CD4-positive, alpha-beta T cell (primary cell): Measurements from ENCODE around the gene BTG4. TPM values are rescaled to one million over a fixed set of nuclear protein-coding genes. Genes with fewer than 3 reads are reported as not detected.

Source experiments
- ATAC-seq: fragments of 200-7000 bp; cut with Tn5 transposase; one replicate; pipeline ENCODE4 v1.10.0; 2022; ENCODE audit warnings: mild to moderate bottlenecking; ENCODE audit not compliant: poor library complexity
- CTCF ChIA-PET: fragments of 350-600 bp; sonication (Branson Sonifier 250); formaldehyde crosslinking; loops from one replicate; lab custom pipeline; 2021; ENCODE audit warnings: antibody characterized with exemption, inconsistent platforms; lab: Charles Lee
- POLR2A ChIA-PET: fragments of 350-600 bp; sonication (Branson Sonifier 250); formaldehyde crosslinking; loops from one replicate; lab custom pipeline; 2021; ENCODE audit warnings: antibody characterized with exemption, inconsistent platforms; lab: Charles Lee
- DNase-seq, 14 experiments: peaks; one replicate each; pipeline ENCODE4 v3.0.0-alpha.2; 2013 to 2020; ENCODE audit warnings: mixed read lengths in 2 of 14
- H3K27ac ChIP-seq, 2 donors: one replicate each; pipeline versions ENCODE4 v1.5.1 to v1.7.0; 2013; ENCODE audit warnings: low read length in 2 of 2, low read depth in 1 of 2, mild to moderate bottlenecking in 1 of 2
- H3K27me3 ChIP-seq, 2 experiments: 1 replicate in 1 of 2; 2 replicates in 1 of 2; pipeline versions ENCODE4 v1.6.1 to v1.7.0; 2013; ENCODE audit warnings: low read length in 2 of 2, control low read depth in 1 of 2, mild to moderate bottlenecking in 1 of 2, moderate library complexity in 1 of 2; ENCODE audit not compliant: insufficient read depth in 2 of 2, control insufficient read depth in 1 of 2
- H3K36me3 ChIP-seq: one replicate; pipeline ENCODE4 v1.6.1; 2013; ENCODE audit warnings: low read length, control low read depth; ENCODE audit not compliant: insufficient read depth
- H3K4me1 ChIP-seq: one replicate; pipeline ENCODE4 v1.6.1; 2013; ENCODE audit warnings: low read length, control low read depth; ENCODE audit not compliant: insufficient read depth
- H3K4me3 ChIP-seq: one replicate; pipeline ENCODE4 v1.5.1; 2013; ENCODE audit warnings: mild to moderate bottlenecking, low read length, moderate library complexity
- H3K9me3 ChIP-seq, 2 experiments: 1 replicate in 1 of 2; 2 replicates in 1 of 2; pipeline versions ENCODE4 v1.6.1 to v1.7.0; 2013; ENCODE audit warnings: low read length in 2 of 2, mild to moderate bottlenecking in 2 of 2, control low read depth in 1 of 2, moderate library complexity in 1 of 2; ENCODE audit not compliant: control insufficient read depth in 1 of 2, insufficient read depth in 1 of 2
- H3K27ac Mint-ChIP-seq: one replicate; pipeline ENCODE4 v1.8.0; 2020; ENCODE audit warnings: mixed read lengths
- H3K27me3 Mint-ChIP-seq: one replicate; pipeline ENCODE4 v1.8.0; 2021; ENCODE audit warnings: mixed read lengths
- H3K36me3 Mint-ChIP-seq: one replicate; pipeline ENCODE4 v1.8.0; 2021; ENCODE audit warnings: low read depth, mixed read lengths
- H3K4me1 Mint-ChIP-seq: one replicate; pipeline ENCODE4 v1.8.0; 2021; ENCODE audit warnings: low read depth, mixed read lengths
- H3K4me3 Mint-ChIP-seq: one replicate; pipeline ENCODE4 v1.8.0; 2020; ENCODE audit warnings: mild to moderate bottlenecking, mixed read lengths
- H3K9me3 Mint-ChIP-seq: one replicate; pipeline ENCODE4 v1.8.0; 2020; ENCODE audit warnings: mixed read lengths
- intact Hi-C, 2 experiments: fragments of 100-400 bp; cut with DNase I in 1 of 2; cut with micrococcal nuclease in 1 of 2; formaldehyde crosslinking; loops; one replicate each; pipeline versions ENCODE4 v1.15.1 to v1.9.0; 2023 to 2025; cut with DNase I, micrococcal nuclease
- total RNA-seq, 174 experiments: library from RNA in 2 of 174; stranded (reverse) in 2 of 174; gene quantifications; one replicate each; pipeline ENCODE4 v1.2.3 and lab custom pipeline; 2021 to 2026
- TF ChIP-seq, protein P1 (sequence below): fragments of 200-600 bp; IDR thresholded peaks from one replicate; pipeline ENCODE4 v1.8.0; 2022; ENCODE audit warnings: antibody characterized with exemption, mild to moderate bottlenecking

Gene BTG4
- total RNA-seq, 2 experiments from 2014 or later, result not detected

DNA sequence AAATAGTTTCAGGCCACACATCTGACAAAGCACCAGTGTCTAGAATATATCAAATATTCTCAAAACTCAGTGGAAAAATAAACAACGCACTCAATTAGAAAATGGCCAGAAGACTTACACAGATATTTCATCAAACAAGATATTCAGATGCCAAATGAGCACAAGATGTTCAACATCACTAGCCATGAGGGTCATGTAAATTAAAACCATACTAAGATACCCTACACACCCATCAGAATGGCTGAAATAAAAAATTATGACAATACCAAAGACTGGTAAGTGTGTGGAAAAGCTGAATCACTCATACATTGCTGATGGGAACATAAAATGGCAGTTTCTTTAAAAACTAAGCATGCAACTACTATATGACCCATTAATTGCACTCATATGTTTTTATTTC lies 21.7 kb downstream of the BTG4 start:
- Histone ChIP-seq H3K27me3 (no peaks in the 10 kb centered on the region), H3K36me3 (no peaks in the 10 kb centered on the region), H3K4me1 (no peaks in the 10 kb centered on the region), H3K9me3 (no peaks in the 10 kb centered on the region), H3K4me3 (no peak overlapping the region), H3K27ac (no peak overlapping the region)
- ChIA-PET CTCF (no interaction called here), POLR2A (no interaction called here)
- Mint-ChIP-seq H3K27me3 (peaks cover 27% of the 10 kb centered on the region), H3K36me3 (no peaks in the 10 kb centered on the region), H3K9me3 (peaks cover 6% of the 10 kb centered on the region), H3K4me3 (no peak overlapping the region), H3K27ac (no peak overlapping the region), H3K4me1 (no peaks in the 10 kb centered on the region)
- ATAC-seq, result no peak
- no peak for DNase-seq
- TF ChIP-seq, protein P1, sequence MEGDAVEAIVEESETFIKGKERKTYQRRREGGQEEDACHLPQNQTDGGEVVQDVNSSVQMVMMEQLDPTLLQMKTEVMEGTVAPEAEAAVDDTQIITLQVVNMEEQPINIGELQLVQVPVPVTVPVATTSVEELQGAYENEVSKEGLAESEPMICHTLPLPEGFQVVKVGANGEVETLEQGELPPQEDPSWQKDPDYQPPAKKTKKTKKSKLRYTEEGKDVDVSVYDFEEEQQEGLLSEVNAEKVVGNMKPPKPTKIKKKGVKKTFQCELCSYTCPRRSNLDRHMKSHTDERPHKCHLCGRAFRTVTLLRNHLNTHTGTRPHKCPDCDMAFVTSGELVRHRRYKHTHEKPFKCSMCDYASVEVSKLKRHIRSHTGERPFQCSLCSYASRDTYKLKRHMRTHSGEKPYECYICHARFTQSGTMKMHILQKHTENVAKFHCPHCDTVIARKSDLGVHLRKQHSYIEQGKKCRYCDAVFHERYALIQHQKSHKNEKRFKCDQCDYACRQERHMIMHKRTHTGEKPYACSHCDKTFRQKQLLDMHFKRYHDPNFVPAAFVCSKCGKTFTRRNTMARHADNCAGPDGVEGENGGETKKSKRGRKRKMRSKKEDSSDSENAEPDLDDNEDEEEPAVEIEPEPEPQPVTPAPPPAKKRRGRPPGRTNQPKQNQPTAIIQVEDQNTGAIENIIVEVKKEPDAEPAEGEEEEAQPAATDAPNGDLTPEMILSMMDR, result no peak
- intact Hi-C loops, result no loop called here

DNA sequence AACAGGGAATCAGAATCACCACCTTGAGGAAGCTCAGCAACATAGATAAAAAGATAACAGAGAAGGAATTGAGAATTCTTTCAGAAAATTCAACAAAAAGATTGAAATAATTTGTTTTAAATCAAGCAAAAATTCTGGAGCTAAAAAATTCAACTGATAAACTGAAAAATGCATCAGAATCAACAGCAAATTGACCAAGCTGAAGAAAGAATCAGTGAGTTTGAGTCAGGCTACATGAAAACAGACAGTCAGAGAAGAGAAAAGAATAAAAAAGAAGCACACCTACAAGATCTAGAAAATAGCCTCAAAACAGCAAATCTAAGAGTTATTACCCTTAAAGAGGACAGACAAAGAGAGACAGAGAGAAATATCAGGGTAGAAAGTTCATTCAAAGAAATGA lies 28.8 kb downstream of the BTG4 start:
- Mint-ChIP-seq H3K4me1 (no peaks in the 10 kb centered on the region), H3K4me3 (no peak overlapping the region), H3K27me3 (peaks cover 24% of the 10 kb centered on the region), H3K9me3 (peaks cover 29% of the 10 kb centered on the region), H3K27ac (no peak overlapping the region), H3K36me3 (peaks cover 7% of the 10 kb centered on the region)
- ChIA-PET CTCF (no interaction called here), POLR2A (no interaction called here)
- H3K4me1 ChIP-seq, result no peaks in the 10 kb centered on the region
- TF ChIP-seq, protein P1, result no peak
- intact Hi-C loops, result no loop called here
- no peak for DNase-seq
- peaks cover 0 to 28% of the 10 kb centered on the region in 2 experiments for H3K9me3 ChIP-seq
- no peak overlapping the region for H3K27ac ChIP-seq
- H3K36me3 ChIP-seq, result no peaks in the 10 kb centered on the region
- no peak for ATAC-seq
- H3K27me3 ChIP-seq, result no peaks in the 10 kb centered on the region
- H3K4me3 ChIP-seq, result no peak overlapping the region

DNA sequence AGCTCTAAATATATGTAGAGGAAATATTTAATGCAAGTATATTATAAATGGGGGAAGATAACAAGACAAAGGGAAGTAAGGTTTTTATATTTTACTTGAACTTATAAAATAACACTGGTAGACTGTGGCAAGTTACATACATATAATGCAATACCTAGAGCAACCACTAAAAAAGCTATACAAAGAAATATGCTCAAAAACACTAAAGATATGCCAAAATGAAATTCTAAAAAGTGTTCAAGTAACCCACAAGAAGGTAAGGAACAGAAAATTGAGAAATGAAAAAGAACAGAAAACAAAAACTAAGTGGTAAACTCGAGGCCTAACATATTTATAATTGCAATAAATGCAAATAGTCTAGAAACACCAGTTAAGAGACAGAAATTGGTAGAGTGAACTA lies 32.5 kb downstream of the BTG4 start:
- Mint-ChIP-seq H3K4me1 (no peaks in the 10 kb centered on the region), H3K27ac (no peak overlapping the region), H3K9me3 (peaks cover 21% of the 10 kb centered on the region), H3K27me3 (peaks cover 30% of the 10 kb centered on the region), H3K4me3 (no peak overlapping the region), H3K36me3 (peaks cover 7% of the 10 kb centered on the region)
- no peak overlapping the region for H3K4me3 ChIP-seq
- no peaks in the 10 kb centered on the region for H3K27me3 ChIP-seq
- no peaks in the 10 kb centered on the region for H3K4me1 ChIP-seq
- intact Hi-C loops, result no loop called here
- no peaks in the 10 kb centered on the region for H3K36me3 ChIP-seq
- POLR2A ChIA-PET, result no interaction called here
- ATAC-seq, result no peak
- CTCF ChIA-PET, result no interaction called here
- H3K27ac ChIP-seq, result no peak overlapping the region
- TF ChIP-seq, protein P1, result no peak
- DNase-seq, result no peak
- peaks cover 0 to 27% of the 10 kb centered on the region in 2 experiments for H3K9me3 ChIP-seq
